Measurements from ENCODE around the gene PRM2.

PRM2 gene

GRCh38 chr16:11245222-11245737 is 31.0 kb downstream of the PRM2 start:
- Histone ChIP-seq H3K27ac (no peak overlapping the region), H3K4me1 (ENCODE audit: control insufficient read depth in 1 of 2, insufficient read depth in 1 of 2, low read depth in 1 of 2, low read length in 1 of 2) (no peaks in the 10 kb centered on the region), H3K9me3 (no peaks in the 10 kb centered on the region), H3K4me3 (ENCODE audit: low read depth in 1 of 2, low read length in 1 of 2) (no peak overlapping the region), H3K36me3 (no peaks in the 10 kb centered on the region), H3K27me3 (peaks cover 8% of the 10 kb centered on the region)
- no peak for TF ChIP-seq CTCF (IDR thresholded peaks at IDR 0.05)

- Histone ChIP-seq H3K4me1 (ENCODE audit: control insufficient read depth in 1 of 2, insufficient read depth in 1 of 2, low read depth in 1 of 2, low read length in 1 of 2) (no peaks in the 10 kb centered on the region), H3K27me3 (peaks cover 8% of the 10 kb centered on the region), H3K36me3 (no peaks in the 10 kb centered on the region), H3K9me3 (no peaks in the 10 kb centered on the region), H3K27ac (no peak overlapping the region), H3K4me3 (ENCODE audit: low read depth in 1 of 2, low read length in 1 of 2) (no peak overlapping the region)
- no peak for TF ChIP-seq CTCF (IDR thresholded peaks at IDR 0.05)
Observed at GRCh38 chr16:11242658-11243057, 33.6 kb downstream of the PRM2 start.

DNA sequence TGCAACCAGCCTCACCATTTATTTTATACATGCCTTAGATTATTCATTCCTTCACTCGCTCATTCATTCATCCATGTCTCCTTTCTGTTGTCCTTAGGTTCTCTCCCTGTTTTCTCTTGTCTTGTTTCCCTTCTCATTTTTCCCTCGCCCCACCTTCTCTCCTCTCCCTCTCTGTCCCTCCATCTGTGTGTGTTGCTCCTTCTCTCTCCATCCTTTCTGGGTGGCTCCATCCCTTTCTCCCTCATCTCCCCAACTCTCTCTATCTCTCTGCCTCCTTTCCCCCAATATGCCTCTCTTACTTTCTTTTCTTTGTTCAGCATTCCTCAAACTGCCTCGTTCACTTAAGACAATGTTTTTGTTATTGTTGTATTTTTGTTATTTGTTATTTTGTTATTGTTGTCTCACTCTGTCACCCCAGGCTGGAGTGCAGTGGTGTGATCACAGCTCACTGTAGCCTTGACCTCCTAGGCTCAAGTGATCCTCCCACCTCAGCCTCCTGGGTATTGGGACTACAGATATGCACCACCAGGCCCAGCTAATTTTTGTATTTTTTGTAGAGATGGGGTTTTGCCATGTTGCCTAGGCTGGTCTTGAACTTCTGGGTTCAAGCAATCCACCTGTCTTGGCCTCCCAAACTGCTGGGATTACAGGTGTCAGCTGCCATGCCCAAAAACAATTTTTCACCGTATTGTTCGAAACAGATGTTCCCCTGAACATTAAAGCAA is 34.6 kb downstream of the PRM2 start:
- Histone ChIP-seq H3K27ac (no peak overlapping the region), H3K4me1 (ENCODE audit: control insufficient read depth in 1 of 2, insufficient read depth in 1 of 2, low read depth in 1 of 2, low read length in 1 of 2) (no peaks in the 10 kb centered on the region), H3K36me3 (no peaks in the 10 kb centered on the region), H3K27me3 (peaks cover 8% of the 10 kb centered on the region), H3K4me3 (ENCODE audit: low read depth in 1 of 2, low read length in 1 of 2) (no peak overlapping the region), H3K9me3 (no peaks in the 10 kb centered on the region)
- TF ChIP-seq CTCF (IDR thresholded peaks at IDR 0.05), result no peak

DNA sequence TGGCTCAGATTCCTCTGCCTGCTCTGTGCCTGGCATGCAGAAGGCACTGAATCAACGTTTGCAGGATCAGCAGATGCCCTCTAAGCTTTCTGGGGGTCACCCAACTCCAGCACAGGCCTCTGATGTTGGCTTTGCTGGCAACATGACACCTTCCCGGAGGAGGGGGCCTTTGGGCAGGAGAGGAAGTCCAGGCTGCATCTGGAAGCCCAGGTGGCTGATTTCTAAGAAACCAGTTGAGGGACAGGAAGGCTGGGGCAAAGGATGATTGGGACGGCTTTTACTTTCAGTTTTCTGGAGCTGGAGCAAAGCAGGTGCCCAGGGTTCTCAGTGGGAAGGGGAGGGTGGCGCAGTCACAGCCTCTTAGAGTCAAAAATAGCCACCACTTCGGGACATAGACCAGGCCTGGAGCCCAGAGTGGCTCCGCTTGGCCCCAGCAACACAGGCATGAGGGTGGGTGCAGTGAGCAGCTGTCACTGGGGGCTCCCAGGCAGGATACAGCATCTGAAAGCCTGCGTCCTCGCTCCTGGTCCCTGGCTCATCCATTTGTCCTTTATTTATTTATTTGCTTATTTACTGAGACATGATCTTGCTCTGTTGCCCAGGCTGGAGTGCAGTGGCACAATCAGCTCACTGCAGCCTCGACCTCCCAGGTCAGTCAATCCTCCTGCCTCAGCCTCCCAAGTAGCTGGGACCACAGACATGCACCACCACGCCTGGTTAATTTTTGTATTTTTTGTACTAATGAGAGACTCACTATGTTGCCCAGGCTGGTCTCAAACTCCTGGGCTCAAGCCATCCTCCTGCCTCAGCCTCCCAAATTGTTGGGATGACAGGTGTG is 35.4 kb downstream of the PRM2 start:
- H3K27ac ChIP-seq, result no peak overlapping the region
- H3K36me3 ChIP-seq, result no peaks in the 10 kb centered on the region
- H3K9me3 ChIP-seq, result no peaks in the 10 kb centered on the region
- peaks cover 0 to under 1% of the 10 kb centered on the region in 2 experiments for H3K4me1 ChIP-seq (ENCODE audit: control insufficient read depth in 1 of 2, insufficient read depth in 1 of 2, low read depth in 1 of 2, low read length in 1 of 2)
- no peak for TF ChIP-seq CTCF (IDR thresholded peaks at IDR 0.05)
- peaks cover 8% of the 10 kb centered on the region for H3K27me3 ChIP-seq
- no peak overlapping the region for H3K4me3 ChIP-seq (ENCODE audit: low read depth in 1 of 2, low read length in 1 of 2)

DNA sequence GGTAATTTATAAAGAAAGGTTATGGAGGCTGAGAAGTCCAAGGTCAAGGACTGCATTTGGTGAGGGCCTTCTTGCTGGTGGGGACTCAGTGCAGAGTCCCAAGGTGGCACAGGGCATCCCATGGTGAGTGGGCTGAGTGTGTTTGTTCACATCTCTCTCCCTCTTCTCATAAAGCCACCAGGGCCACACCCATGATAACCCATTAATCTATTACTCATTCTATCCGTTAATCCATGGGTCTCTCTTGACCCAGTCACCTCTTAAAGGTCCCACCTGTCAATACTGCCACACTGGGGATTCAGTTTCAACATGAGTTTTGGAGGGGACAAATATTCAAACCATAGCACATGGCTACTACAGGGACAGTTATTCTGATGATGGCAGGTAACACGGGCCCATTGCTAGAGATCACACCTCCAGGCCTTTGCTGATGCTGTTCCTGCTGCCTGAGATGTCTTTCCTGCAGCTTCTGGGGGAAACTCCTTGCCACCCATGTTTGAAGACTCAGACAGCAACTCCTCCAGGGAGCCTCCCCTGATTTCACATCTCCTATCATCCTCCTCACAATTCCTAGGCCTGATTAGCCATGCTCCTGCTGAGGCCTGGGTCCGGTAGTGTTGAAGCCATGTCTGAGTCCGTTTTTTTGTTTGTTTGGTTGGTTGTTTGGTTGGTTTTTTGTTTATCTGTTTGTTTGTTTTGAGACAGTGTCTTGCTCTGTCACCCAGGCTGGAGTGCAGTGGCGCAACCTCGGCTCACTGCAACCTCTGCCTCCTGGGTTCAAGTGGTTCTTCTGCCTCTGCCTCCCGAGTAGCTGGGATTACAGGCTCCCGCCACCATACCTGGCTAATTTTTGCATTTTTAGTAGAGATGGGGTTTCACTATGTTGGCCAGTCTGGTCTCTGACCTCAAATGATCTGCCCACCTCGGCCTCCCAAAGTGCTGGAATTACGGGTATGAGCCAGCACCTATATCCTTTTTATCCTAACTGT is 36.3 kb downstream of the PRM2 start:
- Histone ChIP-seq H3K36me3 (no peaks in the 10 kb centered on the region), H3K27me3 (peaks cover 8% of the 10 kb centered on the region), H3K4me3 (ENCODE audit: low read depth in 1 of 2, low read length in 1 of 2) (no peak overlapping the region), H3K27ac (no peak overlapping the region), H3K9me3 (no peaks in the 10 kb centered on the region), H3K4me1 (ENCODE audit: control insufficient read depth in 1 of 2, insufficient read depth in 1 of 2, low read depth in 1 of 2, low read length in 1 of 2) (peaks cover 8 to 9% of the 10 kb centered on the region in 2 experiments)
- TF ChIP-seq CTCF (IDR thresholded peaks at IDR 0.05), result no peak
